ENCODE results near the gene ADAMTS9. TPM values are rescaled to one million over a fixed set of nuclear protein-coding genes. Genes with fewer than 3 reads are reported as not detected.
A peak's percentile ranks its signal among the peaks of the same experiment; 100 is the strongest.

The ADAMTS9 gene, protein sequence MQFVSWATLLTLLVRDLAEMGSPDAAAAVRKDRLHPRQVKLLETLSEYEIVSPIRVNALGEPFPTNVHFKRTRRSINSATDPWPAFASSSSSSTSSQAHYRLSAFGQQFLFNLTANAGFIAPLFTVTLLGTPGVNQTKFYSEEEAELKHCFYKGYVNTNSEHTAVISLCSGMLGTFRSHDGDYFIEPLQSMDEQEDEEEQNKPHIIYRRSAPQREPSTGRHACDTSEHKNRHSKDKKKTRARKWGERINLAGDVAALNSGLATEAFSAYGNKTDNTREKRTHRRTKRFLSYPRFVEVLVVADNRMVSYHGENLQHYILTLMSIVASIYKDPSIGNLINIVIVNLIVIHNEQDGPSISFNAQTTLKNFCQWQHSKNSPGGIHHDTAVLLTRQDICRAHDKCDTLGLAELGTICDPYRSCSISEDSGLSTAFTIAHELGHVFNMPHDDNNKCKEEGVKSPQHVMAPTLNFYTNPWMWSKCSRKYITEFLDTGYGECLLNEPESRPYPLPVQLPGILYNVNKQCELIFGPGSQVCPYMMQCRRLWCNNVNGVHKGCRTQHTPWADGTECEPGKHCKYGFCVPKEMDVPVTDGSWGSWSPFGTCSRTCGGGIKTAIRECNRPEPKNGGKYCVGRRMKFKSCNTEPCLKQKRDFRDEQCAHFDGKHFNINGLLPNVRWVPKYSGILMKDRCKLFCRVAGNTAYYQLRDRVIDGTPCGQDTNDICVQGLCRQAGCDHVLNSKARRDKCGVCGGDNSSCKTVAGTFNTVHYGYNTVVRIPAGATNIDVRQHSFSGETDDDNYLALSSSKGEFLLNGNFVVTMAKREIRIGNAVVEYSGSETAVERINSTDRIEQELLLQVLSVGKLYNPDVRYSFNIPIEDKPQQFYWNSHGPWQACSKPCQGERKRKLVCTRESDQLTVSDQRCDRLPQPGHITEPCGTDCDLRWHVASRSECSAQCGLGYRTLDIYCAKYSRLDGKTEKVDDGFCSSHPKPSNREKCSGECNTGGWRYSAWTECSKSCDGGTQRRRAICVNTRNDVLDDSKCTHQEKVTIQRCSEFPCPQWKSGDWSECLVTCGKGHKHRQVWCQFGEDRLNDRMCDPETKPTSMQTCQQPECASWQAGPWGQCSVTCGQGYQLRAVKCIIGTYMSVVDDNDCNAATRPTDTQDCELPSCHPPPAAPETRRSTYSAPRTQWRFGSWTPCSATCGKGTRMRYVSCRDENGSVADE (N-terminal part only)
- 0.34 and 0.63 TPM in 2 replicates for polyA plus RNA-seq (2011; rRNA removed)
- 0.15 and 0.16 TPM in 2 replicates for polyA plus RNA-seq (2012; cell fraction: cytosol; rRNA removed)
- 0.22 and 0.27 TPM in 2 replicates for polyA plus RNA-seq (2012; cell fraction: nucleus; rRNA removed)
- 0.68 to 1.1 TPM (median 0.69 TPM) in 3 replicates for polyA plus RNA-seq (2017; fragmentation: RNase III; extraction: RNeasy Plus Mini Kit Qiagen cat#74134 plus additional on column Dnase treatment)
- polyA minus RNA-seq (2011; rRNA and poly(A)+ RNA removed): 0.63 and 1.4 TPM in 2 replicates

DNA sequence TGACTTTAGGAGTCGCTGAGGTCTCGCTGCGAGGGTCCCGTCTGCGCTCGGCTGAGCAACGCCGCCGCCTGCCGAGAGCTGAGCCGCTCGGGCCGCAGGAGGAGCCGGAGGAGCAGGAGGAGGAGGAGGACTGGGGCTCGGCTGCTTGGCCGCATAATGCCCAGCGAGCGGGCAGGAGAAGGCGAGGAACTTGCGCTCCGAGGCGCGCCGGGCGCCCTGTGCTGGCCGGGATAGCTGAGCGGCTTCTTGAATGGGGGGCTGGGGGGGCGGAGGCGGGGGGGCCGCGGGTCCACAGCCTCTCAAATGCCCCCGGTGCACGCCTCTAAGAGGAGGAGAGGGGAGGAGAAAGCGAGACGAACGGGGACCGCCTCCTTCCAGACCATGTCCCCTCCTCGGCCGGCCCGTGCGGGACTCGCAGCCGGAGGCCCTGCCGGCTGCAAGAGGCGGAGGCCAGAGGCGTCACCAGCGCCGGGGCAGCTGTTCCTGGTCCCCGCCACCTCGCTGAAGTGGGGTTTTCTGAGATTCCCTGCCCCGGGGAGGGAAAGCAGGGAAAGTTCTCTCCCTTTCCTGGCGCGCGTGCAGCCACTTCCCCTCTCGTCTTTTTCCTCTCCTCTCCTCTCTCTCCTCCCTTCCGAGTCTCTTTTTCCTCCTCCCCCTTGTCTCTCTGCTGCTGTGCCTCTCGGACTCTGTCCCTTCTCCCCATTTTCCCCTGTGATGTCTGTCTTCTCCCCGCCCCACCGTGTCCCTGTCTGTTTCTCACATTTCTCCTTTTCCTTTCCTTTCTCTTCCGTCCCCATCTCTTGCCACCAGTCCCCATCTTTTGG is at the start of gene ADAMTS9:
ADAMTS9 (minus strand) TSS at position 220 of the 824 bp plus-strand sequence. CDS start 343 bp downstream, outside the sequence.
- peak within 1 kb of the TSS; percentile 80 for H3K4me2 ChIP-seq
- FAIRE-seq (no peak), DNase-seq (ENCODE audit: low read depth in 1 of 2, low spot score in 1 of 2) (peak; percentile 15 to 35), ATAC-seq (peak; percentile 57 to 69; a peak in 4 of 6 replicates)
- TF ChIP-seq ZNF302 (CRISPR knock-in tag; IDR thresholded peaks at IDR 0.05) (no peak), JUN (IDR thresholded peaks at IDR 0.05) (no peak), POLR2AphosphoS2 (conservative IDR thresholded peaks at IDR 0.05; ENCODE audit: low read length) (no peak), EP300 (IDR thresholded peaks at IDR 0.05) (no peak), NR3C1 (IDR thresholded peaks at IDR 0.05) (no peak), MYC (IDR thresholded peaks at IDR 0.05; ENCODE audit: borderline replicate concordance, low read length) (no peak), ZSCAN20 (CRISPR knock-in tag; IDR thresholded peaks at IDR 0.05) (no peak), HOXB13 (CRISPR knock-in tag; IDR thresholded peaks at IDR 0.05; ENCODE audit: low read depth) (no peak), GATA3 (IDR thresholded peaks at IDR 0.05; ENCODE audit: borderline replicate concordance) (no peak)
- TF ChIP-seq, protein P1, sequence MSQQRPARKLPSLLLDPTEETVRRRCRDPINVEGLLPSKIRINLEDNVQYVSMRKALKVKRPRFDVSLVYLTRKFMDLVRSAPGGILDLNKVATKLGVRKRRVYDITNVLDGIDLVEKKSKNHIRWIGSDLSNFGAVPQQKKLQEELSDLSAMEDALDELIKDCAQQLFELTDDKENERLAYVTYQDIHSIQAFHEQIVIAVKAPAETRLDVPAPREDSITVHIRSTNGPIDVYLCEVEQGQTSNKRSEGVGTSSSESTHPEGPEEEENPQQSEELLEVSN (IDR thresholded peaks at IDR 0.05; ENCODE audit: borderline replicate concordance, low read depth): no peak
- TF ChIP-seq, protein P2, sequence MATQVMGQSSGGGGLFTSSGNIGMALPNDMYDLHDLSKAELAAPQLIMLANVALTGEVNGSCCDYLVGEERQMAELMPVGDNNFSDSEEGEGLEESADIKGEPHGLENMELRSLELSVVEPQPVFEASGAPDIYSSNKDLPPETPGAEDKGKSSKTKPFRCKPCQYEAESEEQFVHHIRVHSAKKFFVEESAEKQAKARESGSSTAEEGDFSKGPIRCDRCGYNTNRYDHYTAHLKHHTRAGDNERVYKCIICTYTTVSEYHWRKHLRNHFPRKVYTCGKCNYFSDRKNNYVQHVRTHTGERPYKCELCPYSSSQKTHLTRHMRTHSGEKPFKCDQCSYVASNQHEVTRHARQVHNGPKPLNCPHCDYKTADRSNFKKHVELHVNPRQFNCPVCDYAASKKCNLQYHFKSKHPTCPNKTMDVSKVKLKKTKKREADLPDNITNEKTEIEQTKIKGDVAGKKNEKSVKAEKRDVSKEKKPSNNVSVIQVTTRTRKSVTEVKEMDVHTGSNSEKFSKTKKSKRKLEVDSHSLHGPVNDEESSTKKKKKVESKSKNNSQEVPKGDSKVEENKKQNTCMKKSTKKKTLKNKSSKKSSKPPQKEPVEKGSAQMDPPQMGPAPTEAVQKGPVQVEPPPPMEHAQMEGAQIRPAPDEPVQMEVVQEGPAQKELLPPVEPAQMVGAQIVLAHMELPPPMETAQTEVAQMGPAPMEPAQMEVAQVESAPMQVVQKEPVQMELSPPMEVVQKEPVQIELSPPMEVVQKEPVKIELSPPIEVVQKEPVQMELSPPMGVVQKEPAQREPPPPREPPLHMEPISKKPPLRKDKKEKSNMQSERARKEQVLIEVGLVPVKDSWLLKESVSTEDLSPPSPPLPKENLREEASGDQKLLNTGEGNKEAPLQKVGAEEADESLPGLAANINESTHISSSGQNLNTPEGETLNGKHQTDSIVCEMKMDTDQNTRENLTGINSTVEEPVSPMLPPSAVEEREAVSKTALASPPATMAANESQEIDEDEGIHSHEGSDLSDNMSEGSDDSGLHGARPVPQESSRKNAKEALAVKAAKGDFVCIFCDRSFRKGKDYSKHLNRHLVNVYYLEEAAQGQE (IDR thresholded peaks at IDR 0.05): no peak
- POLR2A ChIA-PET: interaction anchor here (0.6 kb wide), 1 partner anchor 29 kb away, joined by 3 read pairs; no protein-coding TSS in a partner anchor
- H3K4me1 ChIP-seq: peaks cover 8% of the 10 kb centered on the region; the same call in 2 of the 3 replicates
- peak within 1 kb of the TSS in 1 of 2 experiments; percentile 64; a peak in 3 of 6 replicates for H3K27ac ChIP-seq
- 1% methylated on average over 16 of the region's 60 CpGs for WGBS (ENCODE audit: missing lambda C conversion rate)
- CTCF ChIA-PET: interaction anchor here (1.2 kb wide), 1 partner anchor 482 kb away, joined by 3 read pairs; no protein-coding TSS in a partner anchor
- peak within 1 kb of the TSS; percentile 47 for H3K4me3 ChIP-seq
- no peaks in the 10 kb centered on the region for H3K9me3 ChIP-seq

DNA sequence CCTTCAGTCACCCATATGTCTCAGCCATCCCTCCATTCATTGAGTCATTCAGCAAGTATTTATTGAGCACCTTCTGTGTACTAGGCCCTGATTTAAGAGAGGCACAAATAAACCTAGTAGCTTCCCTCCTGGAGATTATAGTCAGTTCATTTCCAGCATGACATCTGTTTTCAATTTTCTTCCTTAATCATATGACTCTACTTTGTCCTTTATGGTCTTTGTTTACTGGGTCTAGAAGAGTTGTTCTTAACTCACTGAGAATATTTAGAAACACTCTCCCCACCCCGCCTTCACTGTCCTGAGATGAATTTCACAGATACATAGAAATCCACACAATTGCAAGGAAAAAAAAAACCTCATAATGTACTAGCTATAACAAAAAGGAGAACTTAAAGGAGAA is 44.8 kb upstream of the ADAMTS9 start:
- ChIA-PET CTCF (no interaction called here), POLR2A (no interaction called here)
- no peak for FAIRE-seq
- Histone ChIP-seq H3K9me3 (no peaks in the 10 kb centered on the region), H3K4me2 (no peak overlapping the region), H3K4me1 (no peaks in the 10 kb centered on the region), H3K4me3 (no peak overlapping the region), H3K27ac (no peak overlapping the region)
- ATAC-seq: no peak
- TF ChIP-seq EHMT2 (IDR thresholded peaks at IDR 0.05; ENCODE audit: low read depth) (no peak), FOSB (CRISPR knock-in tag; IDR thresholded peaks at IDR 0.05) (no peak), ZSCAN20 (CRISPR knock-in tag; IDR thresholded peaks at IDR 0.05) (no peak), FOSL2 (IDR thresholded peaks at IDR 0.05) (no peak), FOSL2 (CRISPR knock-in tag; IDR thresholded peaks at IDR 0.05) (no peak), GATA3 (IDR thresholded peaks at IDR 0.05; ENCODE audit: borderline replicate concordance) (no peak), KDM5A (IDR thresholded peaks at IDR 0.05) (no peak)
- WGBS (ENCODE audit: missing lambda C conversion rate): 6% methylated on average over 1 of the region's 1 CpG
- DNase-seq (ENCODE audit: low read depth in 1 of 2, low spot score in 1 of 2): no peak
